ENCODE data around the gene MACROD2. TPM values are rescaled to one million over a fixed set of nuclear protein-coding genes. Genes with fewer than 3 reads are reported as not detected.

MACROD2 gene
- total RNA-seq, 1 experiment from 2014 or later, result 1.6 TPM

DNA sequence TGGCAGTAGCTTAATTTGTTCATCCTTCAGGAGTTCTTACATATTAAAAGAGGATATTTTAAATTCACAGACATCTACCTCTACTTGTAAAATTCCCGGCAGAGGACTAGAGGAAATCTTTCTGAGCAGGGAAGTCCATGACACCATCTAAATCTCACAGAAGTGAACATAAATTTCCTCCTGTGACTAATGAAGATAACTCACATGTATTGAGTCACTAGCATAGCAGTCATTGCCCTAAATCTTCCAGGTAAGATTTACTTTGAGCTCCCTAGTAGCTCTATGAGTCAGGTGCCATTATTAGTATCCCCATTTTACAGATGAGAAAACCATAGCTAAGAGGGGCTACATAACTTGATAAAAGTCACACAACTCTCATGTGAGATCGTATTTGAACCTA is 1400.7 kb downstream of the MACROD2 start:
- H3K23ac ChIP-seq (ENCODE audit: insufficient read length, low read depth, low read length), result no peak overlapping the region
- no peak for TF ChIP-seq CTCF (conservative IDR thresholded peaks at IDR 0.05)
- no peak overlapping the region for H3K56ac ChIP-seq (ENCODE audit: insufficient read length, low read depth, low read length)
- peaks cover 2% of the 10 kb centered on the region; the same call in 1 of the 2 replicates for H3K4me1 ChIP-seq (ENCODE audit: insufficient read depth, low read length)
- Mint-ChIP-seq H3K36me3 (ENCODE audit: insufficient read depth in 1 of 3, low read depth in 3 of 3) (no peaks in the 10 kb centered on the region), H3K4me1 (peaks cover 3 to 4% of the 10 kb centered on the region in 2 experiments; a peak in 2 of 4 replicates), H3K9me3 (peaks cover 0 to 2% of the 10 kb centered on the region in 2 experiments; a peak in 2 of 5 replicates), H3K4me3 (no peak overlapping the region), H3K27me3 (ENCODE audit: low read depth) (no peaks in the 10 kb centered on the region), H3K27ac (no peak overlapping the region)
- no peak overlapping the region for H2BK12ac ChIP-seq (ENCODE audit: insufficient read length, low read depth, low read length)
- H2AFZ ChIP-seq (ENCODE audit: low read length), result no peak overlapping the region
- no peaks in the 10 kb centered on the region for H4K20me1 ChIP-seq (ENCODE audit: control insufficient read depth, insufficient read depth, insufficient read length)
- no peak overlapping the region for H3K14ac ChIP-seq (ENCODE audit: insufficient read depth, low read length)
- H3K27me3 ChIP-seq (ENCODE audit: insufficient read depth, low read length), result no peaks in the 10 kb centered on the region
- no peak overlapping the region for H2BK5ac ChIP-seq (ENCODE audit: insufficient read length, low read length)
- no peaks in the 10 kb centered on the region for H3K9me3 ChIP-seq (ENCODE audit: control insufficient read depth, low read depth, low read length)
- no peaks in the 10 kb centered on the region for H3K23me2 ChIP-seq (ENCODE audit: insufficient read length, low read depth, low read length, poor library complexity, severe bottlenecking)
- no peaks in the 10 kb centered on the region for H3K79me1 ChIP-seq (ENCODE audit: insufficient read depth, low read depth, low read length, poor library complexity, severe bottlenecking)
- no peak overlapping the region for H2AK5ac ChIP-seq (ENCODE audit: insufficient read length, low read length)
- H2BK20ac ChIP-seq (ENCODE audit: low read depth, low read length, poor library complexity, severe bottlenecking), result no peak overlapping the region
- no peak overlapping the region for H2BK15ac ChIP-seq (ENCODE audit: low read depth, low read length)
- no peaks in the 10 kb centered on the region for H3K79me2 ChIP-seq (ENCODE audit: insufficient read depth, low read length)
- no peak overlapping the region for H4K5ac ChIP-seq (ENCODE audit: insufficient read length, low read depth, low read length)
- no peak overlapping the region for H4K91ac ChIP-seq (ENCODE audit: insufficient read length, low read depth, low read length)
- H4K8ac ChIP-seq (replicated peaks; ENCODE audit: insufficient read length, low read depth, low read length), result no peak overlapping the region
- no peak overlapping the region for H3K27ac ChIP-seq (ENCODE audit: insufficient read length, low read depth, low read length)
- no peak overlapping the region for H3K18ac ChIP-seq (ENCODE audit: insufficient read length, low read depth, low read length)
- no peak overlapping the region for H3K4me2 ChIP-seq (ENCODE audit: insufficient read depth, insufficient read length, low read length)
- no peak overlapping the region for H2BK120ac ChIP-seq (ENCODE audit: low read depth, low read length, poor library complexity, severe bottlenecking)
- no CpG with 5 or more reads among the region's 2 CpGs for WGBS (ENCODE audit: extremely low coverage, insufficient read length, low lambda C conversion rate)
- no peak for DNase-seq
- no peak overlapping the region for H3T11ph ChIP-seq (ENCODE audit: low read length)
- no peak overlapping the region for H3K9ac ChIP-seq (ENCODE audit: extremely low read depth, insufficient read length, low read length)
- no peak overlapping the region for H3K4ac ChIP-seq (ENCODE audit: low read depth, low read length)

Measured in H9 (cell line).